Measurements from ENCODE around the gene CHRNB1.

The CHRNB1 gene

DNA sequence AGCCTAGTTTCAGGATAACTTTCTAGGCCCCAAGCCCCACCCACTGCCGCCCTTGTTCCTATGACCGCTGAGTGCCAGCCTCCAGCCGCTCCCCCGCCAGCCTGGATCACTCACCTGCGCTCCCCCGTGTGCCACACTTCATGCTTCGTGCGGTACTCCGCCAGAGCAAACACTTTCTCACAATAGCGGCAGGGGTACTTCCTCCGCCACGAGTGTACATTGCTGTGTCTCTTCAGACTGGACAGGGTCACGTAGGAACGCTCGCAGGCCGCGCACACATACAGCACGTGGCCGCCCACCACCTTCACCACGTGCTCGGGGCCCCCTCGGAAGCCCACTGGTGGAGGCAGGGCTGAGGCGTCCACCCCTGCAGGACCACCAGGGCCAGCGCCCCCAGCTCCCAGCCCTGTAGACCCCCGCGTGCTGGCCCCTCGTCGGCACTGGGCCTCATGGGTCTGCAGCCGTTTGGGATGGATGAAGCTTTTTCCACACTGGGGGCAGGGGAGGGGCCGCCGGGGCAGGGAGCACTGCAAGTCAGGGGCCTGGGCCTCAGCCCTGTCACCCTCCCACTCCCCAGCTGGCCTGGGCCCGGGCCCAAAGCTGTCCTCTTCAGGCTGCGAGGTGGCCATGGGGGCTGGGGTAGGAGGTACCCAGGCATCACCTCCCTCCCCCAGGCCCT, 20.9 kb downstream of the CHRNB1 start:
- no peaks in the 10 kb centered on the region for H3K27me3 ChIP-seq (ENCODE audit: insufficient read depth, low read depth, severe bottlenecking)
- H3K36me3 ChIP-seq: peaks cover 29% of the 10 kb centered on the region
- H3K9me3 ChIP-seq (ENCODE audit: severe bottlenecking): no peaks in the 10 kb centered on the region
- TF ChIP-seq, protein P1, sequence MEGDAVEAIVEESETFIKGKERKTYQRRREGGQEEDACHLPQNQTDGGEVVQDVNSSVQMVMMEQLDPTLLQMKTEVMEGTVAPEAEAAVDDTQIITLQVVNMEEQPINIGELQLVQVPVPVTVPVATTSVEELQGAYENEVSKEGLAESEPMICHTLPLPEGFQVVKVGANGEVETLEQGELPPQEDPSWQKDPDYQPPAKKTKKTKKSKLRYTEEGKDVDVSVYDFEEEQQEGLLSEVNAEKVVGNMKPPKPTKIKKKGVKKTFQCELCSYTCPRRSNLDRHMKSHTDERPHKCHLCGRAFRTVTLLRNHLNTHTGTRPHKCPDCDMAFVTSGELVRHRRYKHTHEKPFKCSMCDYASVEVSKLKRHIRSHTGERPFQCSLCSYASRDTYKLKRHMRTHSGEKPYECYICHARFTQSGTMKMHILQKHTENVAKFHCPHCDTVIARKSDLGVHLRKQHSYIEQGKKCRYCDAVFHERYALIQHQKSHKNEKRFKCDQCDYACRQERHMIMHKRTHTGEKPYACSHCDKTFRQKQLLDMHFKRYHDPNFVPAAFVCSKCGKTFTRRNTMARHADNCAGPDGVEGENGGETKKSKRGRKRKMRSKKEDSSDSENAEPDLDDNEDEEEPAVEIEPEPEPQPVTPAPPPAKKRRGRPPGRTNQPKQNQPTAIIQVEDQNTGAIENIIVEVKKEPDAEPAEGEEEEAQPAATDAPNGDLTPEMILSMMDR (IDR thresholded peaks at IDR 0.05; ENCODE audit: low read depth, low read length): no peak
- DNase-seq: no peak
- H3K27ac ChIP-seq: no peak overlapping the region
- H3K4me3 ChIP-seq (ENCODE audit: low read depth, low read length): no peak overlapping the region

DNA sequence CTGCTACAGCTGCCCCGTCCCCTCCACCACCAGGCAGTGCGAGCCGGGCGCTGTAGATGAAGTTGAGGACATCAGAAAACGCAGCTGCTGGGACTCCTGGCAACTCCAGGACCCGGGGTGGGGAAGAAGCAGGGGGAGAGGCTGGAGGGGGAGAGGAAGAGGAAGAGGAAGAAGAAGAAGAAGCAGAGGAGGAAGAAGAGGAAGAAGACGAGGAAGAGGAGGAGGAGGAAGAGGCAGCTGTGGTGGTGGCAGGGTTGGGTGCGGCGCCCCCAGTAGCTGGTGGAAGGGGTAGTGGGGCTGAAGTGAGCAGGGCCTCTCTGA, 21.4 kb downstream of the CHRNB1 start:
- H3K27ac ChIP-seq: no peak overlapping the region

DNA sequence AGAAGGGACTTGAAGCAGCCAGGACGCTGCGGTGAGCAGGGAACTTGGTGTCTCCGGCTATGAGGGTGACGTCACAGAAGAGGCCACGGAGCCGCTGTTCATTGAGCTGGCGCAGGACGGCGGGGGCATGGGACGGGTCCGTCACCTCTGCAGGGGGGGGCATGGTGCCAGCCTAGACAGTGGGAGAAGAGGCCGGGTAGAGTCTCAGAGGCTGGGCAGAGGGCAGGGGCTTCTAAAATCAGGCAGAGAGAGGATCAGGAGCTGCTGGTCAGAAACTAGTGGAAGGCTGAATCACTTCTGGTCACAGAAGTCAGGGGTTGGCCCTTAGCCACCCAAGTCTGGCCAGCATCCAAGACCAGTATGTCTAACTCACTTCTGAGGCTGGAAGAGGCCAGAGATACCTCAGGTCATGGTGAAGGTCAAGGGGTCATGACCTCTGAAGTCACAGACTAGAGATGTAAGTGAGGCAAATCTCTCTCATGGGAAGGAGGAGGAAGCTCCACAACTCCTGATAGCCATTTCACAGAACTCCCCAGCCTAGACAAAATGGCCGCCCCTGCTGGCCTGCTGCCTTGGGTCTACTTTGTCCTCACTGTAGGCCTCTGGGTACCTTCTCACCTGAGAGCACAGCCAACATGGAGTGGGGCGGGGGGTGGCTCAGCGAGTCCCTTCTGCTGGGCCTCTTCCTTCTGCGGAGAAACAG, 21.9 kb downstream of the CHRNB1 start:
- Histone ChIP-seq H3K27me3 (ENCODE audit: insufficient read depth, low read depth, severe bottlenecking) (no peaks in the 10 kb centered on the region), H3K36me3 (peaks cover 29% of the 10 kb centered on the region), H3K27ac (no peak overlapping the region), H3K4me3 (ENCODE audit: low read depth, low read length) (no peak overlapping the region), H3K9me3 (ENCODE audit: severe bottlenecking) (no peaks in the 10 kb centered on the region)
- TF ChIP-seq, protein P1 (IDR thresholded peaks at IDR 0.05; ENCODE audit: low read depth, low read length): no peak
- no peak for DNase-seq

More for the DNA sequence above, 21.4 kb downstream of the CHRNB1 start:
- no peaks in the 10 kb centered on the region for H3K9me3 ChIP-seq (ENCODE audit: severe bottlenecking)
- no peak overlapping the region for H3K4me3 ChIP-seq (ENCODE audit: low read depth, low read length)
- H3K27me3 ChIP-seq (ENCODE audit: insufficient read depth, low read depth, severe bottlenecking): no peaks in the 10 kb centered on the region
- no peak for DNase-seq
- TF ChIP-seq, protein P1 (IDR thresholded peaks at IDR 0.05; ENCODE audit: low read depth, low read length): no peak
- H3K36me3 ChIP-seq: peaks cover 29% of the 10 kb centered on the region

DNA sequence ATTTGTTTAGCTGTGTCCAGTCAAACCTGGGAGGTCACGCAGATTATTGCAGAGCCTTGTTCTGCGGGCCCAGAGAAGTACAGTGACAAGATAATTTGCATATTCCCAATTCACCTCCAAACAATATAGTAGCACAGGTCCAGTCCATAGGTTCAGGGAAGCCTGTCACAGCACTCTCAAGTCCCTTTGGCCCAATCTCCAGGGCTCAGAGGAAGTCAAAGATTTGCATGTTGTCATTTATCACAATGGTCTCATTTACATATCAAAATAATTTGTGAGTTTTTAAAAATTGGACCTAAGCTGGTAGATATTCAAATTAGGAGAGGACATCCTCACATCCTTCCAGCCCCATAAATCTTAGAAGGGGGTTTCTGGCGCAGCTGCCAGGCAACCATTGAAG, 22.6 kb downstream of the CHRNB1 start:
- DNase-seq: no peak
- Histone ChIP-seq H3K36me3 (peaks cover 24% of the 10 kb centered on the region), H3K27me3 (ENCODE audit: insufficient read depth, low read depth, severe bottlenecking) (no peaks in the 10 kb centered on the region), H3K4me3 (ENCODE audit: low read depth, low read length) (no peak overlapping the region), H3K27ac (no peak overlapping the region), H3K9me3 (ENCODE audit: severe bottlenecking) (no peaks in the 10 kb centered on the region)
- TF ChIP-seq, protein P1 (IDR thresholded peaks at IDR 0.05; ENCODE audit: low read depth, low read length): no peak

DNA sequence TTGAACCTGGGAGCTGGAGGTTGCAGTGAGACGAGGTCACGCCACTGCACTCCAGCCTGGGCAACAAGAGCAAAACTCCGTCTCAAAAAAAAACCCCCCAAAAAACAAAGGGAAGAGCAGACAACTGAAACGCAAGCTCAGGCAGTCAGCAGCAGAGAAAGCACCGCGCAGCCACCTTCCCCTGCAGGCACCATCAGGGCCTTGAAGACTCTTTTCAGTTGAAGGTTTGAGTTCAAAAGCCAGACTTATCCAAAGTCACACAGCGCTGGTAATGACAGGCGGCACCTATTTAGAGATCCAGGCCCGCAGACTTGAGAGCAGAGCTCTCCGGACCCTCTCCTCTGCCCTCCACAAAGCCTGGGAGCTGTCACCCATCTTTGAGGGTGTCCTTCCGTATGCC, 23.4 kb downstream of the CHRNB1 start:
- TF ChIP-seq, protein P1 (IDR thresholded peaks at IDR 0.05; ENCODE audit: low read depth, low read length): no peak
- H3K4me3 ChIP-seq (ENCODE audit: low read depth, low read length): no peak overlapping the region
- no peak for DNase-seq
- H3K27ac ChIP-seq: no peak overlapping the region
- no peaks in the 10 kb centered on the region for H3K27me3 ChIP-seq (ENCODE audit: insufficient read depth, low read depth, severe bottlenecking)
- H3K9me3 ChIP-seq (ENCODE audit: severe bottlenecking): no peaks in the 10 kb centered on the region
- H3K36me3 ChIP-seq: peaks cover 16% of the 10 kb centered on the region

All from WERI-Rb-1 (cell line).